HG02610 (cell line): Measurements from ENCODE around the gene INTS15.
"Not testable (repeated sequence)": the region's sequence is repeated elsewhere in the genome, so short reads cannot be mapped to it uniquely, and the experiment has no call there.

Source experiments
- ATAC-seq: cut with Tn5 transposase; IDR thresholded peaks from one replicate; pipeline ENCODE4 v1.9.1; 2021; ENCODE audit warnings: mild to moderate bottlenecking, moderate library complexity; ENCODE audit not compliant: unreplicated experiment

The INTS15 gene

GRCh38 chr7:6616854-6617643, 27.2 kb downstream of the INTS15 start:
- ATAC-seq = no peak

- no peak for ATAC-seq
Observed at GRCh38 chr7:6618621-6619020, 28.8 kb downstream of the INTS15 start.

- no peak for ATAC-seq
Observed at GRCh38 chr7:6619961-6620360, 30.1 kb downstream of the INTS15 start.

DNA sequence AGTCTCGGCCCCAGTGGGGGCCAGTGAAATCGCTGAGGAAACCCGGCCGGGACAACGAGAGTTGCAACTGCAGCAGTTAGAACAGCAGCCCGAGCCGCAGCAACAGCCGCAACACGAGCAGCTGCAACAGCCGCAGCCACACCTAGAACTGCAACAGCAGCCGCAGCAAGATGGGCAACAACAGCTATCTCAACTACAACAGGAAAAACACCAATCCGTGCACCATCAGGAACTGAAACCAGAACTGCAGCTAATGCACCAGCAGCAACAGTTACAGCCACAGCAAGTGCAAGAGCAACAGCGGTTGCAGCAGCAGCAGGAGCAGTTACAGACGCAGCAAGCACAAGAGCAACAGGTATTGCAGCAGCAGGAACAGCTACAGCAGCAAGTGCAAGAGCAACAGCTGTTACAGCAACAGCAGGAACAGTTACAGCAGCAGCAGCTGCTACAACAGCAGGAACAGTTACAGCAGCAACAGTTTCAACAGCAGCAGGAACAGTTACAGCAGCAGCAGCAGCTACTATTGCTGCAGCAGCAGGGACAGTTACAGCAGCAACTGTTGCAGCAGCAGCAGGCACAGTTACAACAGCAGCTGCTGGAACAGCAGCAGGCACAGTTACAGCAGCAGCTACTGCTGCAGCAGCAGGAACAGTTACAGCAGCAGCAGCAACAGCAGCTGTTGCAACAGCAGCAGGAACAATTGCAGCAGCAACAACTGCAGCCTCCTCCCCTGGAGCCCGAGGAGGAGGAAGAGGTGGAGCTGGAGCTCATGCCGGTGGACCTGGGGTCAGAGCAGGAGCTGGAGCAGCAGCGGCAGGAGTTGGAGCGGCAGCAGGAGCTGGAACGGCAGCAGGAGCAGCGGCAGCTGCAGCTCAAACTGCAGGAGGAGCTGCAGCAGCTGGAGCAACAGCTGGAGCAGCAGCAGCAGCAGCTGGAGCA, 31.6 kb downstream of the INTS15 start:
- no peak for ATAC-seq

DNA sequence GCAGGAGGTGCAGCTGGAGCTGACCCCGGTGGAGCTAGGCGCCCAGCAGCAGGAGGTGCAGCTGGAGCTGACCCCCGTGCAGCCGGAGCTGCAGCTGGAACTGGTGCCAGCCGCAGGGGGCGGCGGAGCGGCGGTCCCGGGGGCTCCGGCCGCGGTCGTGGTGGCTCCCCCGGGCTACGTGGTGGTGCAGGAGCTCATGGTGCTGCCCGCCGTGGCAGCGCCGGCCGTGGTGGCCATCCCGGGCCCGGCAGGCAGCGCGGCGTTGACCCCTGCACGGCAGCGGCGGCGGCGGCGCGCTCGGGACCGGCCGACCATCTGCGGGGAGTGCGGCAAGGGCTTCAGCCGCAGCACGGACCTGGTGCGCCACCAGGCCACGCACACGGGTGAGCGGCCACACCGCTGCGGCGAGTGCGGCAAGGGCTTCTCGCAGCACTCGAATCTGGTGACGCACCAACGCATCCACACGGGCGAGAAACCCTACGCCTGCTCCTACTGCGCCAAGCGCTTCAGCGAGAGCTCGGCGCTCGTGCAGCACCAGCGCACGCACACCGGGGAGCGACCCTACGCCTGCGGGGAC, 32.4 kb downstream of the INTS15 start:
- no peak for ATAC-seq

DNA sequence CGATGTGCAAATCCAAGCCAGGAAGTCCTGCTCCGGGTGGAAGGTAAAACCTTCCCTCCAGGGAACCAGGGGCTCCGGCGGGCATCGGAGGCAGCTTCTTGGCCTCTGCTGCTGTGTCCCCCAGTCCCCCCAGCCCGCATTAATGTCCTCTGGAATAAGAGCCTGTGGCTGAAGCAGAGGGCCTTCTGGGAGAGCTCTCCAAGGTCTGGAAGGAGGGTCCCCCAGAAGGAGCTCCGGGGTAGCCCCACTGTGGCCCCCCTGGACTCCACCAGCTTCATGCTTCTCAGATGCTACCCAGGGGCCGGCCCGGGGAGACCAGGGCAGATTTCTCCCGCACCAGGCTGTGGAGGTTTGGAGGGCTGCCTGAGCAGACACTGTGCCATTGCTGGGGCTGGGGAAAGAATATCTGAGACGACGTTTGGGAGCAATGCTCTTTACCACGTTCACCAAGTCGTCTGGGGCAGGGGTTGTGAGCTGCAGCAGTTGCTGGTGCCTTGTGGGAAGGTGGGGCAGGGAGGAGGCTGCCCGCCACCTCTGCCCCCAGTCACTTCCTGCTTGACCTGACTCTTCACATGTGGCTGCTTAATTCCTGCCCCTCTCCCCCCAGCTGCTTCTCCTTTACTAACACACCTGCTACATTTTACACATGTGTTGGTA, 33.9 kb downstream of the INTS15 start:
- no peak for ATAC-seq

DNA sequence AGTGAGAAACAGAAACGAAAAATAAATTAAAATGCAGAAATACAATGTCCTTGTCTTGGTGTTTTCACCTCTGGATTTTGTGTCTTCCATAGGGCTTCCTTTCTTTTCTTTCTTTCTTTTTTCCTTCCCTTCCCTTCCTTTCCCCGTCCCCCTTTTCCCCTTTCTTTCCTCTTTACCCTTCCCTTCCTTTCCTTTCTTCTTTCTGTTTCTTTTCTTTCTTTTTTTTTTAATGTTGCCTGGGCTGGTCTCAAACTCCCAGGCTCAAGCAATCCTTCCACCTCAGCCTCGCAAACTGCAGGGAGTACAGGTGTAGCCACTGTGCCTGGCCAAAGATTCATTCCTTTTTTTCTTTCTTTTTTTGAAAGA, 34.4 kb downstream of the INTS15 start:
- no peak for ATAC-seq

GRCh38 chr7:6628045-6628444, 38.2 kb downstream of the INTS15 start:
- no peak for ATAC-seq

- no peak for ATAC-seq
Observed at GRCh38 chr7:6630007-6630849, 40.4 kb downstream of the INTS15 start.

DNA sequence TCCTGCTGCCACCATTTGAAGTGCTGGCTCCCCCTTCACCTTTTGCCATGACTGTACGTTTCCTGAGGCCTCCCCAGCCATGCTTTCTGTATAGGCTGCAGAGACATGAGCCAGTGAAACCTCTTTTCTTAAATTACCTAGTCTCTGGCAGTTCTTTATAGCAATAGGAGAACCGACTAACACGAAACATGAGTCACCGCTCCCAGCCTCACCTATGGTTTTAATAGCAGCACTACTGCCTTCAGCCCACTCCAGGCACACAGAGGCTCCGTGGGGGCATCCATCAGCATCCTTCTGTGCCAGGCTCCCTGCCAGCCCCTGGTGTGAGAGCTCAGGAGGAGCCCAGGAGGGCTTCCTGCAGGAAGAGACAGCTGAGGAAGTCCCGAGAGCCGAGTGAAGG, 41.8 kb downstream of the INTS15 start:
- no peak for ATAC-seq

DNA sequence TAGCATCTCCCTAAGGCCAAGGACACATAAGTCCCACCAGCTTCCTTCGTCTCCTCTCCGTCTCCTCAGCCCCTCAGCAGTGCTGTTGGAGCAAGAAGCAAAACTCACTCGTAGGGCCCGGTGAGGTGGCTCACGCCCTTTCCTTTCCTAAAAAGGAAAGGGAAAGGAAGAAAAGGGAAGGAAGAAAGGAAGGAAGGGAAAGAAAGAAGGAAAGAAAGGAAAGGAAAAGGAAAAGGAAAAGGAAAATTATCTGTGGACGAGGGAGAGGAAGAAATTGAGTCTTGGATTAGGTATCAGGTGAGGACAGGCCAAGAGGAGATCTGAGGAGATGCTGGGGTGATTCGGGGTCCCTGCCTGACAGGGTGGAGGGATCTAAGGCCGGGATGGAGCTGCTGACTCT, 44.2 kb downstream of the INTS15 start:
- ATAC-seq = no peak

DNA sequence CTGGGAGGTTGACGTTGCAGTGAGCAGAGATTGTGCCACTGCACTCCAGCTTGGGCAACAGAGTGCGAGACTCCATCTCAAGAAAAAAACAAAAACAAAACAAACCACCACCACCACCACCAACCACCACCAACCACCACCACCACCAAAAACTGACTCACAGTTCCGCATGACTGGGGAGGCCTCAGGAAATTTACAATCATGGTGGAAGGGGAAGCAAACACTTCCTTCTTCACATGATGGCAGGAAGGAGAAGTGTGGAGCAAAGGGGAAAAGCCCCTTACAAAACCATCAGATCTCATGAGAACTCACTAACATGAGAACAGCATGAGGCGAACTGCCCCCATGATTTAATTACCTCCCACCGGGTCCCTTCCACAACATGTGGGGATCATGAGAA, 45.1 kb downstream of the INTS15 start:
- ATAC-seq = not testable (repeated sequence)

- ATAC-seq = peak; percentile 71
Observed at GRCh38 chr7:6636741-6637543, 47.1 kb downstream of the INTS15 start, which contains the start of gene ZNF316. Gene ZNF316, plus strand, starts transcription at chr7:6637318. Its CDS starts 5,092 bp downstream, at chr7:6642410.

GRCh38 chr7:6637544-6638229, 47.9 kb downstream of the INTS15 start:
- peak; percentile 79 for ATAC-seq

GRCh38 chr7:6639032-6639431, 49.2 kb downstream of the INTS15 start:
- ATAC-seq = no peak

- no peak for ATAC-seq
Observed at GRCh38 chr7:6639627-6640026, 49.8 kb downstream of the INTS15 start.

DNA sequence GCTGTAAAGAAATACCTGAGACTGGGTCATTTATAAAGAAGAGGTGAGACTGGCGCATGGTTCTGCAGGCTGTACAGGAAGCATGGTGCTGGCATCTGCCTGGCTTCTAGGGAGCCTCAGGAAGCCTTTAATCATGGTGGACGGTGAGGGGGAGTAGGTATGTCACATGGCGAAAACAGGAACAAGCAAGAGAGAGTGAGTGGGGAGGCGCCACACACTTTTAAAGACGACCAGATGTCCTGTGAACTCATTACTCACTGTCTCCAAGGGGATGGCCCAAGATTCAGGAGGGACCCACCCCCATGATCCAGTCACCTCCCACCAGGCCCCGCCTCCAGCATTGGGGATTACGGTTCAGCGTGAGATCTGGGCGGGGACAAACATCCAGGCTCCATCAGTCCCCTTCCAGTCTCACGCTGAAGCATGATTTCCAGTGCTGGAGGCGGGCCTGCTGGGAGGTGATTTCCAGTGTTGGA, 50.5 kb downstream of the INTS15 start:
- no peak for ATAC-seq

DNA sequence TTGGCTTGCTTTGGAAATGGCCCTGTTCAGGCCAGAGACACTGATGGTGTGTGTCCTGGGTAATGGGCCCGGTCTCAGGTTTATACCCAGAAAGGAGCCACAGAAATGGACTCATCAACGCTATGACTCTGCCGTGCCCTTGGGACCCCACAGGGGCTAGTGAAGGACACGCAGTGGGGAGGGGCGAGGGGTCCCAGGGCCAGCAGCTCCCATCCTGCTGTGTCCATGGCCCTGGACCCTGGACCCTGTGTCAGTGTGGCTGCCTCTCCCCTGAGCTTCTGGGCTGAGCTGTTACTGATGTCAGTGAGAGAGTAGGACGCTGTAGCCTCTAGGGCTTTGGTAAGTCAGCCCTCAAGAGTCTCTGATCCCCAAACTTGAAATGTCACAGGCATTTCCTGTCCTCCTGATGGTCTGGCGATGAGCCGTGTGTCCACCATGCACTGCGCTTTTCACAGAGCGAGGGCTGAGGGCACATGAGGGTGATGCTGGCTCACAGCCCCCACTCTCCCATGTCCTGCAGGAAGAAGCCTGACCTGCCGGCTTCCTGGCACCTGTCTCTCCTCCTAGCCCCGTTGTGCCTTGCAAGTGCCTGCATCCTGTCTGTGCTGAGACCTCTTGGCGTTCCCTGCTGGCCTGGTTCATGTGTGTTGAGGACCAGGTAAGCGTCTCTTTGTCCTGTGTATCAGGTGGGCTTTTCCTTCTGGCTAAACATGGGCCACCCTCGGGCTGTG, 51.6 kb downstream of the INTS15 start:
- ATAC-seq = no peak
